Suppressor macrophage treated with lipopolysaccharide for 4 hours (primary cell): ENCODE results near the gene IL13RA2.

Source experiments
- DNase-seq: peaks from one replicate; pipeline ENCODE4 v3.0.0-alpha.2; 2020

The IL13RA2 gene, protein sequence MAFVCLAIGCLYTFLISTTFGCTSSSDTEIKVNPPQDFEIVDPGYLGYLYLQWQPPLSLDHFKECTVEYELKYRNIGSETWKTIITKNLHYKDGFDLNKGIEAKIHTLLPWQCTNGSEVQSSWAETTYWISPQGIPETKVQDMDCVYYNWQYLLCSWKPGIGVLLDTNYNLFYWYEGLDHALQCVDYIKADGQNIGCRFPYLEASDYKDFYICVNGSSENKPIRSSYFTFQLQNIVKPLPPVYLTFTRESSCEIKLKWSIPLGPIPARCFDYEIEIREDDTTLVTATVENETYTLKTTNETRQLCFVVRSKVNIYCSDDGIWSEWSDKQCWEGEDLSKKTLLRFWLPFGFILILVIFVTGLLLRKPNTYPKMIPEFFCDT

DNA sequence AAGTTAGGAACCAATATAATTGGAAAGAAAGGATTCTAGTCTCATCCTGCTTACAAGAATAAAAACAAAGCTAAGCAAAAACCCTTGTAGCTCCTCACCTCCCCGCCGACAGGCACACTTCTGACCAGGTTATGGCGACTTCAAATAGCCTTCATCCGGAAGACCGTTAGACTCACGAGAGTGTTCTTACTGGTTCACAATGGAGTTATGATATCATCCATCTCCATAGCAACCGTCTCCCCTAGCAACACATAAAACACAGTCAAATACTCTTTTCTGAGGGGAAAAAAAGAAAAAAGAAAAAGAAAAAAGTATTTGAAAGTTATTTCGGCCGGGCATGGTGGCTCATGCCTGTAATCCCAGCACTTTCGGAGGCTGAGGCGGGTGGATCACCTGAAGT, at the start of gene IL13RA2:
Gene IL13RA2 (minus strand): TSS at position 162 of the 400 bp plus-strand sequence. CDS start 347 bp downstream, outside the sequence.
- DNase-seq = no peak

- no peak for DNase-seq
These were observed 47.9 kb upstream of the IL13RA2 start for GRCh38 chrX:115065304-115065703.

GRCh38 chrX:115060013-115060412, 42.6 kb upstream of the IL13RA2 start:
- DNase-seq = no peak

DNA sequence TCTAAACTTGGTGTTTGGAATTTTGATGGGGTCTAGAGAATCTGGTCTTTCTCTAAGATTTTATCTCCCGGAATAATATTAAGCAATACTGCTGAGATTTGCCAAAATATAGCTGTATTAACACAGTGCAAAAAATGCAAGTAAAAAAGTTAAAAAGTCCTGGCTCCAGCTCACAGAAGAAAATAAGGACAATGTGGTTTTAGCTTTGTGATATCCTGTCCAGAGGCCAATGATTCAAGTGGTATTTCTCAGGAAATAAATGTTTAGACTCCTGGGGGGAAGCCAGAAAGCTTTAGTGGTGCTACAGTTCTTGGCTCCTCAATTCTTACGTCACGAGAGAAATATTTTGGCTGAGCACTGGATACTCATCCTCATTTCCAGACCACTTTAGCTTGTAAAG, 40.9 kb upstream of the IL13RA2 start:
- DNase-seq = no peak

DNA sequence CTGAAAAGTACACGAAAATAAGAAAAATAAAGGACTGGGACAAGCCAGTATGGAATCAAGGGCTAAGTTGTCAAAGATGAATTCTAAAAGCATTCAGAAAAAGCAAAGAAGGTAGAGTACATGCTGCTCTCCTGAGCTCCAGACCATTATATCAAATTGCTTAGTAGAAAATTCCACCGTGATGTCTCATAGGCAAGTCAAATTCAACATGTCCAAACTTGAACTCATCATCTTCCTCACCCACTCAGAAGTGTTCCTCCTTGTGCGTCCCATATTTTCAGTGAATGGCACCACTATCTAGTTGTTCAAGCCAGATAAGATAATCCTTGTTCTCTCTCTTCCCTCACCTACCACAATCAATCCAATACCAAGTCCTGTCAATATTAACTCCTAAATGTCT, 37.5 kb upstream of the IL13RA2 start:
- no peak for DNase-seq

- no peak for DNase-seq
These were observed 35.8 kb upstream of the IL13RA2 start for GRCh38 chrX:115053223-115053622.

GRCh38 chrX:115047715-115048114, 30.3 kb upstream of the IL13RA2 start:
- DNase-seq = no peak

DNA sequence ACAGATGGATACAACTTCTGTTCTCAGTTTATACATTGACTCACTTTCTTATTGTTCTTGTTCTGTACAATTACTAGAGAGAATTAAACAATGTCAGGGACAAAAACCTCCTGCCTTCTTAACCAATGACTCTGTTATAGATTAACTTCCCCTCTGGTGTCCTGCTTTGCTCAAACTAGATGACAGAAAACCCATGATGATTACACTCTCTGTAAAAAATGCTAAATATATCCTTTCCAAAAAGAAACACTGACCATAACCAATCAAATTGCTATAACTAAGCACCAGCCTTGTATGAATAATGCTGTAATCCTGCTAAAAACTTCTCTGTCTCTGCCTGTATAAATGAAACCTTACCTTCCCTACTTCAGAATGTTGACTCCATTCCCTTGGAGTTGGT, 29.8 kb upstream of the IL13RA2 start:
- DNase-seq = no peak

GRCh38 chrX:115040417-115040816, 23.0 kb upstream of the IL13RA2 start:
- DNase-seq = no peak

- DNase-seq = no peak
These were observed 21.0 kb upstream of the IL13RA2 start for GRCh38 chrX:115038406-115038805.

DNA sequence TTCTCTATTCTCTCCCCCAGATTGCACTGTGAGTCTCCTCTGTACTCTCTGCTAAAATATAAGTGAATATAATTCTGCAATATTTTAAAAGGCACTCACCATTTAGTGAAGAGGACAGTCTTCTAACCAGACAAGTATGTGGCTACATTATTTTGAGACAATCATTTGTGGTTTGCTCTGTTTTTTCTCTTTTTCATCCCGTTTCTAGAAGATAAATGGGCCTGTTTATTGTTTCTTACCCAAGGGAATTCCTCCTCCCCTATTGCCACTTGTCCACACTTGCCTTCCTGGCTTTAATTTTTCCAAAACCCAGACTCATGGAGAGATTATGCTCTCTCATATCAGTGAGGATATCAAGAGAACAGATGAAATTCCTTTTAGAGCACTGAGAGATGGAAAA, 18.6 kb upstream of the IL13RA2 start:
- no peak for DNase-seq

GRCh38 chrX:115031989-115032388, 14.6 kb upstream of the IL13RA2 start:
- DNase-seq = no peak

DNA sequence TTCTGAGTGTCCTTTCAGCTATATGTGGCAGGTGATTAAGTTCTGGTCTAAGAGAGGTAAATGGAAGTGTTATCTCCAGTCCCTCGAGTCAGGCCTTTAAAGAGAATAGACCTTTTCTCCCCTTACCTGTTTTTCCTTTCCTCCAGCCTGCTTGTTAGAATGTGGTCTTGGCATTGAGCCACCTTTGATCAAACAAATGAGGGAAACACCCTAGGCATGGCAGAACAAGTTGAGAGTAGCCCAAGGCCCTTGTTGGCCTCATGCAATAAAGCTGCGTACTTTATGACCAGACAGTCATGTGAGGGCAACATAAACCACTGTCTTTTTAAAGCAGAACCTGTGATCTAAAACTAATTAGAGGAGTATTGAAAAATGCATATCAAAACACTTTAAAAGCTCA, 13.2 kb upstream of the IL13RA2 start:
- DNase-seq = no peak

DNA sequence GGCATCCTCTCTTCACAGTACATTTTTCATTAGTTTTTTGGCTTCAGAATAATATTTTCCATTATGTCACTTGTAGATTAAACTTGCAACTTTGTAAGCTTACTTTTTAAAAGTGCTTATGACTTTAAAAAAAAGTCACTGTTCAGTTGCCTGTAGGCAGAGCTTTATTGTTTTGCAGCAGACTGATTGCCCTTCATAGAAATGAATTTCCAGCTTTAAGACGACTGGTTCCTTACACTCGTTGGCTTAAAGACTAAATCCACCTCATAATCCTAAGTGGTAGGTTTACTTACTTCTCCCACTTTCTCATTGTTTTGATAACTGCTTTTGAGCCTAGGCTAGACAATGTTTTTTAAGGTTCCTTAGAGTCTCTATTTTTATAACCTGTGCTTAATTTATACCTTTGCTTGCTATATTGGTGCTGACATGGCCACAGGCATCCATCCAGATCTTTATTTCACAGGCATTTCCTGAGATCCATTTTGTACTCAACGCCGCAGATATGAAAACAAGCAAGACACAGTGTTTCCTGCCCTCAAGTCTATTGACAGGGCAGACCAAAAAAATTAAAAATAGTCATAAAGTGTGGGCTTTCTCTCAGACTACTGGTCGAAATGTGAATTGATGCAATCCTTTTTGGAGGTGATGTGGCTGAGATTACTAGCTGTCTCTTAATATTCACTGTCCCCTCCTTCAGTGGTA, 12.6 kb upstream of the IL13RA2 start:
- no peak for DNase-seq

GRCh38 chrX:115029440-115029839, 12.0 kb upstream of the IL13RA2 start:
- no peak for DNase-seq

- no peak for DNase-seq
These were observed 6.4 kb upstream of the IL13RA2 start for GRCh38 chrX:115023811-115024210.

- no peak for DNase-seq
These were observed 5.7 kb upstream of the IL13RA2 start for GRCh38 chrX:115023139-115023538.

- no peak for DNase-seq
These were observed 3.7 kb upstream of the IL13RA2 start for GRCh38 chrX:115021121-115021520.

GRCh38 chrX:115018944-115019343, 1.5 kb upstream of the IL13RA2 start:
- DNase-seq = no peak

GRCh38 chrX:115018040-115018647, 728 bp upstream of the IL13RA2 start:
- peak; percentile 14 for DNase-seq

GRCh38 chrX:115013705-115014104, 3.7 kb downstream of the IL13RA2 start:
- no peak for DNase-seq

DNA sequence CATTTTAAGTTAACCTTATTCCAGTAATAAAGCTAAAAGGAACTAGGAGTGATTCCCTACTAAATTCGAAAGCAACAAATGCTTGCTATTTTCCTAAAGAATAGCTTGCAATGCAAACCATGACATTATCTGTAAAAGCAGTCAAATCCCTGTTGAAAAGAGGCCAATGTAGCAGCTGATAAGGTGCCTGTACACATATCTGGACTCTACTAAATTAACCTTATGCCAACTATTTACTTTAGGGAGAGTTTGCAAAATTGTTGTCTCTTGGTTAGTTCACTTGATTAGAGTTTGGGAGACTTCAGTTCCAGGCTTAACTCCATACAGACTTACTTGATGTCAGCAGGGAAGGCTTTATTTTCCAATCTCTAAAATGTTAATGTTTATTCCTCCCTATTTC, 6.0 kb downstream of the IL13RA2 start:
- no peak for DNase-seq

- no peak for DNase-seq
These were observed 17.5 kb downstream of the IL13RA2 start for GRCh38 chrX:114999906-115000305.

DNA sequence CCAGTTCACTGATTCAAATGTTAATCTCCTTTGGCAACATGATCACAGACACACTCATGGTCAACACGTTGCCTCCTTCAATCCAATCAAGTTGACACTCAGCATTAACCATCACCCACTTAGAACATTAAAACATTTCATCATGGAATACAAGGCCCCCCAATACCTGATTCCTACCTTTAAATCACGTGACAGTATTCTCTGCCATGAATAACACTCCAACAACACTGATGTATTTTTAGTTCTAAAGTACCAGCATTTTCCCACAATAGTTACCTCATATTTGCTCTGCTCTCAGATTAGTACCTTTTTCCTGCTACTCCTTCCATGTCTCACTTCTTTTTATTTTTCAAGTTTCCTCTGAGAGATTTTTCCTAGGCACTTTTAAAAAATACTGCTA, 19.6 kb downstream of the IL13RA2 start:
- no peak for DNase-seq
